Peyer's patch (tissue), 4 donors: ENCODE data around the gene HBA2.

ENCODE experiments used
- POLR2A ChIP-seq, 2 donors: fragments of 450-650 bp; IDR thresholded peaks; one replicate each; pipeline ENCODE4 v1.5.1; 2017; ENCODE audit warnings: antibody characterized with exemption in 2 of 2, mild to moderate bottlenecking in 2 of 2, moderate library complexity in 2 of 2
- TF ChIP-seq, protein P1 (sequence below), 6 experiments: fragments of 450-650 bp in 4 of 6; fragments of 200-600 bp in 2 of 6; sonication (generic) in 1 of 6; IDR thresholded peaks; one replicate each; pipeline ENCODE4 v1.5.1; 2017 to 2019; ENCODE audit warnings: antibody characterized with exemption in 6 of 6, mild to moderate bottlenecking in 3 of 6, moderate library complexity in 1 of 6

DNA sequence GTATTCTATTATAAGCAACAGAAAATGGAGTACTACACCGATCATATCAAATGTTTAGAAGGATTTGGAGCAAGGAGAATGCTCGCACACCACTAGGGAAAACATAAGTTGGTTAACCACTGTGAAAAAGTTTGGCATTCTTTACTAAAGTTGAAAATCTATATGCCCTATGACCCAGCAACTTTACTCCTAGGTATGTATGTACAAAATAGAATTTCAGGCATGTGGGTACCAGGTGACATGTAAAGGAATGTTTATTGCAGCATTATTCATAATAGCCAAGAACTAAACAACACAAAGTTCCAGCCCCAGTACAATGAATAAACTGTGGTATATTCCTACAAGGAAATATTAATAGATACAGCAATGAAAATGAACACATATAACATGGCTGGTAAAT lies 26.0 kb upstream of the HBA2 start:
- TF ChIP-seq, protein P1, sequence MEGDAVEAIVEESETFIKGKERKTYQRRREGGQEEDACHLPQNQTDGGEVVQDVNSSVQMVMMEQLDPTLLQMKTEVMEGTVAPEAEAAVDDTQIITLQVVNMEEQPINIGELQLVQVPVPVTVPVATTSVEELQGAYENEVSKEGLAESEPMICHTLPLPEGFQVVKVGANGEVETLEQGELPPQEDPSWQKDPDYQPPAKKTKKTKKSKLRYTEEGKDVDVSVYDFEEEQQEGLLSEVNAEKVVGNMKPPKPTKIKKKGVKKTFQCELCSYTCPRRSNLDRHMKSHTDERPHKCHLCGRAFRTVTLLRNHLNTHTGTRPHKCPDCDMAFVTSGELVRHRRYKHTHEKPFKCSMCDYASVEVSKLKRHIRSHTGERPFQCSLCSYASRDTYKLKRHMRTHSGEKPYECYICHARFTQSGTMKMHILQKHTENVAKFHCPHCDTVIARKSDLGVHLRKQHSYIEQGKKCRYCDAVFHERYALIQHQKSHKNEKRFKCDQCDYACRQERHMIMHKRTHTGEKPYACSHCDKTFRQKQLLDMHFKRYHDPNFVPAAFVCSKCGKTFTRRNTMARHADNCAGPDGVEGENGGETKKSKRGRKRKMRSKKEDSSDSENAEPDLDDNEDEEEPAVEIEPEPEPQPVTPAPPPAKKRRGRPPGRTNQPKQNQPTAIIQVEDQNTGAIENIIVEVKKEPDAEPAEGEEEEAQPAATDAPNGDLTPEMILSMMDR (IDR thresholded peaks at IDR 0.05): no peak
- no peak for TF ChIP-seq POLR2A (IDR thresholded peaks at IDR 0.05)
